ENCODE results near the gene XPR1. TPM values are rescaled to one million over a fixed set of nuclear protein-coding genes. Genes with fewer than 3 reads are reported as not detected.
A peak's percentile ranks its signal among the peaks of the same experiment; 100 is the strongest.

The XPR1 gene
- total RNA-seq, 4 donors from 2014 or later = 16.8 to 25.3 (median 18.8) TPM

DNA sequence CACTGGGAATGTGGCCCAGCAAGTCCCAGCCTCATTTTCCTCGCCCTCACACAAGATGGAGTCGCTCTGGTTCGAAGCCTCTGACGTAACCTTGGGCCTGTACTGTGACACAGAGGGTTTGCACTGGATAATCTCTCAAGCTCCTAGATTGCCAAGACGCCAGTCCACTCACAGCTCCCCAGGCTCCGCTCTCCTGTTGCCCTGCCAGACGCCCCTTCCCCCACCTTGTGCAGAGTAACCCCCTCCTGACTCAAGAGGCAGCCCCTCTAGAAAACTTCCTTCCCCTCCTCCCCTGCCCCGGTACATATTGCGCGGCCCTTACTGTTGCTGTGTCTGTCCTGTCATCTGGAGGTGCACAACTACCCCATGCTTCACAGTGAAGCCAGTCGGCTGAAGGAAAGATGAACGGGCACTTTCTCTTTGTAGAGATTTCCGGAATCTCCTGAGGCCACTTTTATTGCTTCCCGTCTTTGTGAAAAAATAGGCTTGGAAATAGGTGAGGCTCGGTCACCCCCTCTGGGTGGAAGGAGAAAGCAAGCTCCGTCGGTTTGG, 279.9 kb downstream of the XPR1 start:
- Histone ChIP-seq H3K9me3 (no peaks in the 10 kb centered on the region), H3K4me1 (peaks cover 0 to 37% (median 11%) of the 10 kb centered on the region in 4 donors), H3K27me3 (no peaks in the 10 kb centered on the region), H3K4me3 (peak overlapping the region; percentile 59 to 76 (median 70)), H3K27ac (peak overlapping the region; percentile 86 to 96 (median 91)), H3K36me3 (peaks cover 0 to 6% (median 0%) of the 10 kb centered on the region in 3 donors)
- DNase-seq (ENCODE audit: low spot score in 2 of 2) = no peak
- WGBS, 2 donors = 20 to 26% methylated on average over 17 of the region's 17 CpGs
- TF ChIP-seq POLR2A (IDR thresholded peaks at IDR 0.05) = no peak
- TF ChIP-seq, protein P1, sequence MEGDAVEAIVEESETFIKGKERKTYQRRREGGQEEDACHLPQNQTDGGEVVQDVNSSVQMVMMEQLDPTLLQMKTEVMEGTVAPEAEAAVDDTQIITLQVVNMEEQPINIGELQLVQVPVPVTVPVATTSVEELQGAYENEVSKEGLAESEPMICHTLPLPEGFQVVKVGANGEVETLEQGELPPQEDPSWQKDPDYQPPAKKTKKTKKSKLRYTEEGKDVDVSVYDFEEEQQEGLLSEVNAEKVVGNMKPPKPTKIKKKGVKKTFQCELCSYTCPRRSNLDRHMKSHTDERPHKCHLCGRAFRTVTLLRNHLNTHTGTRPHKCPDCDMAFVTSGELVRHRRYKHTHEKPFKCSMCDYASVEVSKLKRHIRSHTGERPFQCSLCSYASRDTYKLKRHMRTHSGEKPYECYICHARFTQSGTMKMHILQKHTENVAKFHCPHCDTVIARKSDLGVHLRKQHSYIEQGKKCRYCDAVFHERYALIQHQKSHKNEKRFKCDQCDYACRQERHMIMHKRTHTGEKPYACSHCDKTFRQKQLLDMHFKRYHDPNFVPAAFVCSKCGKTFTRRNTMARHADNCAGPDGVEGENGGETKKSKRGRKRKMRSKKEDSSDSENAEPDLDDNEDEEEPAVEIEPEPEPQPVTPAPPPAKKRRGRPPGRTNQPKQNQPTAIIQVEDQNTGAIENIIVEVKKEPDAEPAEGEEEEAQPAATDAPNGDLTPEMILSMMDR (IDR thresholded peaks at IDR 0.05) = no peak
- no peak for TF ChIP-seq EP300 (IDR thresholded peaks at IDR 0.05)

DNA sequence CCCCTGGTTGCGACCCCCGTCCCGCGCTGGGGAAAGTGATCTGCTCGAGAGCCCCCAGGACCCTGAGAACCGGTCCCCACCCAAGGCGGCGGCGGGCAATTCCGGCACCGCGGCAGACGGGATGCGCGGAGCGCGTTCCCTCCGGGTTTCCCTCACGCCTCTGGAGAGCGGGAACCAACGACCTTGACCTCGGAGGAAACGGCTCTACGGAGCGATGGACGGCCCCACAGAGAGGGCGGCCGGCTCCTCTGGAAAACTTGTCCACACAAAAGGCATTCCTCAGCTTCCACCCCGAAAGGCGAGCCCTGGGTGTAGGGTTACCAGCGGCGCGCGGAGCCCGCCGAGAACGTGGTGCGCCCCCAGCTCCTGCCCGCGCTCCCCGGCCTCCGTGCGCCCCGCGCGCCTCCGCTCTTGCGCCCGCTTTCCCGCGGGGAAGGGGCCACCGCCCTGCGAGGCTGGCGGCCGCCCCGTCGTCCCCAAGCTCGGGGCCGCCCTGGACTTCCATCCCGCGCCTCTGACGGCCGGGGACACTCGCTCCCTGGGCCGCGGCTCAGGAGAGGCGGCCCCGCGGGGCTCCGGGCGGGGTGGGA, 280.5 kb downstream of the XPR1 start:
- peaks cover 0 to 37% (median 11%) of the 10 kb centered on the region in 4 donors for H3K4me1 ChIP-seq
- no peak for DNase-seq (ENCODE audit: low spot score in 2 of 2)
- H3K27ac ChIP-seq = peak overlapping the region; percentile 86 to 96 (median 91)
- peaks cover 0 to 12% (median 0%) of the 10 kb centered on the region in 3 donors for H3K36me3 ChIP-seq
- 1 to 2% methylated on average over 20 to 35 of the region's 71 CpGs for WGBS, 2 donors
- TF ChIP-seq EP300 (IDR thresholded peaks at IDR 0.05) = no peak
- TF ChIP-seq, protein P1 (IDR thresholded peaks at IDR 0.05) = no peak
- TF ChIP-seq POLR2A (IDR thresholded peaks at IDR 0.05) = no peak
- H3K27me3 ChIP-seq = no peaks in the 10 kb centered on the region
- H3K9me3 ChIP-seq = no peaks in the 10 kb centered on the region
- peak overlapping the region; percentile 59 to 76 (median 70) for H3K4me3 ChIP-seq

DNA sequence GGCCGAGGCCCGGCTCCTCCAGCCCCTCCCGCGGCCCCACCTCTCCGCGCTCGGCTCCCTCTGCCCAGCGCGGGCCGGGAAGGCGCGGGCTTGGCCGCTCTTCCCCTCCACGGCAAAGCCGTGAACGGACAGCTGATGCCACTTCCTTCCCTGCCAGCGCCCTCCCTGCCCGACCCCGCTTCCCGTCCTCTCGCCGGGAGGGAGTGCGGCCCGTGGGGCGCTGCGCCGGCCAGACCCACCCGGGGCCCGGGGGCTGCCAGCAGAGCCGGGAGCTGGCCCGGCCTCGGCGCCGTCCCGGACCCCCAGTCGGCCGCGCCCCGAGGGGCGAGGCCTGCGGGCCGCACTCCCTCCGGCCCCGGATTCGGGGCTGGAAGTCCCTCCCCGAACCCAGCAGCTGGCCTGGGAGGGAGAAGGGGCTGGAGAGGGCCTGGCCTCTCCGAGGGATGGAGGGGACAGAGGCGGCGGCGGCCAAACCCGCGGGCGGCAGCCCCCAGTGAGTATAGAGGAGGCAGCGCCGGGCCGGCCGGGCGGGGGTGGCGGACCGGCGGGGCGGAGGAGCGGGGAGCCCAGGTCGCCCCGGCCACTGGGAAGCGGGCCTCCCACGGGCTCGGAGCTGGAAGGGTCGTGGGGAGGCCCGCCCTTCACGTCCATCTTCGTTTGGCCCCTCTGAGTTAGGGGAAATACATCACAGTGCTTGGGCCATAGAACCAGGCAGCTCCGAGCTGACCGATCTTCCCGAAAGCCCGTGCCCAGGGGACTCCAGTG, 281.2 kb downstream of the XPR1 start, which contains the start of gene KIAA1614:
Gene KIAA1614 (plus strand): TSS at position 97 of the 765 bp plus-strand sequence. CDS start 347 bp downstream, at position 444.
- Histone ChIP-seq H3K27me3 (no peaks in the 10 kb centered on the region), H3K4me3 (peak within 1 kb of the TSS; percentile 59 to 76 (median 70)), H3K4me1 (peaks cover 0 to 37% (median 11%) of the 10 kb centered on the region in 4 donors), H3K27ac (peak within 1 kb of the TSS; percentile 86 to 96 (median 91)), H3K36me3 (peaks cover 0 to 19% (median 0%) of the 10 kb centered on the region in 3 donors), H3K9me3 (no peaks in the 10 kb centered on the region)
- WGBS, 2 donors = 0 to 1% methylated on average over 1 to 35 of the region's 76 CpGs
- no peak for TF ChIP-seq EP300 (IDR thresholded peaks at IDR 0.05)
- TF ChIP-seq POLR2A (IDR thresholded peaks at IDR 0.05) = no peak
- TF ChIP-seq, protein P1 (IDR thresholded peaks at IDR 0.05) = no peak
- DNase-seq (ENCODE audit: low spot score in 2 of 2) = no peak

DNA sequence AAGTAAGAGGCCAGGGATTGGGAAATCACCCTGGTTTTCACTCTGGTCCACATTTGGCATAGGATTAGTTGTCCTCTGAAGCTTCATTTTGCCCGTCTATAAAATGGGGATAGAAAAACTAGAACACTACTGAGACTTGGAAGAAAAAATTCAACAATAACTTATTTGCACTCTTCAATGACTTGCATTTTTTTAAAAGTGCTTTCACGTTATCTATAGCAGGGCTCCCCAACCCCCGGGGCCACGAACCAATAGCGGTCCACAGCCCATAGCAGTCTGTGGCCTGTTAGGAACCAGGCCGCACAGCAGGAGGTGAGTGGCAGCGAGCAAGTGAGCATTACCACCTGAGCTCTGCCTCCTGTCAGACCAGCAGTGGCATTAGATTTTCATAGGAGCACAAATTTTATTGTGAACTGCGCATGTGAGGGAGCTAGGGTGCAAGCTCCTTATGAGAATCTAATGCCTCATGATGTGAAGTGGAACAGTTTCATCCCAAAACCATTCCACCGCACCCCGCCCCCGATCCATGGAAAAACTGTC, 283.7 kb downstream of the XPR1 start:
- Histone ChIP-seq H3K36me3 (peaks cover 0 to 44% (median 0%) of the 10 kb centered on the region in 3 donors), H3K9me3 (no peaks in the 10 kb centered on the region), H3K4me1 (peaks cover 0 to 34% (median 11%) of the 10 kb centered on the region in 4 donors), H3K27ac (no peak overlapping the region), H3K27me3 (no peaks in the 10 kb centered on the region), H3K4me3 (no peak overlapping the region)
- TF ChIP-seq POLR2A (IDR thresholded peaks at IDR 0.05) (no peak), EP300 (IDR thresholded peaks at IDR 0.05) (no peak)
- TF ChIP-seq, protein P1 (IDR thresholded peaks at IDR 0.05) = no peak
- 88 to 95% methylated on average over 11 of the region's 11 CpGs for WGBS, 2 donors
- no peak for DNase-seq (ENCODE audit: low spot score in 2 of 2)
